GM18909 (cell line): ENCODE results near the gene PRAF2.

Experiments used
- ATAC-seq: cut with Tn5 transposase; IDR thresholded peaks from one replicate; pipeline ENCODE4 v1.9.1; 2021; ENCODE audit warnings: mild to moderate bottlenecking; ENCODE audit not compliant: unreplicated experiment, poor library complexity

PRAF2 gene

DNA sequence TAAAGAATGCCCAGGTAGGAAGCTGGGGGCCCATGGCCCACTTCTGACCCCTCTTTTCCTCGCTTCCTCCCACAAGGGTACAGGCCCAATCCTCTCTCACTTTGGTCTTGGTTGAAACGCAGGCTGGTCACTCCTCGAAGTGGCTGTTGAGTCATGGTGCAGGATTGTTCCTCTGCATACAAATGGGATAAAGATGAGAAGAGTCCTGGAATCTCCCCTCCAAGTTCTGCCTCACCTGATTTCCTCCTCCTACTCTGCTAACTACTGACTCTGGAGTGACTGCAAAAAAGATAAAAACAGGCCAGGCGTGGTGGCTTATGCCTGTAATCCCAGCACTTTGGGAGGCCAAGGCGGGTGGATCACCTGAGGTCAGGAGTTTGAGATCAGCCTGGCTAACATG, 4.1 kb upstream of the PRAF2 start:
- no peak for ATAC-seq

DNA sequence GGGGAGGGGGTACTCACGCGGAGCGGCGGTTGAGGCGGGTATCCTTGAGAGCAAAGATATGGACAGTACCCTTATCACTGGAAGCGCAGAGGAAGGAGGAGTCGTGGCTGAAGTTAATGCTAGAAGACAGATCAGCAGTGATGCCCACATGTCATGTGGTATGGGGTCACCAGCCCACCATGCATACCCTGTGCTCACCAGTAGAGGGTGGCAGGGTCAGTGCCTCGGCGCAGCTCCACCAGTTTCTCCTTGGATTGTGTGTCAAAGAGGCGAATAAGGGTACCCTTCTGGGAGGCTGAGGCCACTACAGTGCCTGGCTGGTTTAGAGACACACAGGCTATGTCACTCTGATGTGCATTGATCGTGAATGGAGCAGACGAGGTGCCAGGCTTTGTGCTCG, 1.5 kb upstream of the PRAF2 start:
- no peak for ATAC-seq

DNA sequence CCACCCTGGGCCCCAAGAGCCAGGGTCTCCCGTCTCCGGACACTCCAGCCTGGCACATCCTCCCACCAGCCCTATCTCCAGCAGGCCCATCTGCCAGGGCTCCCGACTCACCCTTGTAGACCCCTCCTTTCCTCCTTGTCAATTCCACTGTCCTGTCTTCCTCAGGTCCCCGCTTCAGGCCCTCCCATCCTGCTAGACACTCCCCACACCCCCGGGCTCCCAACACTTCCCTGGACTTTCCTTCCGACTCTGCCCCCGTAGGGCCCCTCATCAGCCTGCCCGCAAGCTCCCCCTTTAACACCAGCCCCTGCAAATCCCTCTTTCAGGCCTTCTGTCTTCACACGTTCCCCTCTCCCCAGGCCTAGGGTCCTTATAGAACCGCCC, 1.1 kb downstream of the PRAF2 start:
- no peak for ATAC-seq

DNA sequence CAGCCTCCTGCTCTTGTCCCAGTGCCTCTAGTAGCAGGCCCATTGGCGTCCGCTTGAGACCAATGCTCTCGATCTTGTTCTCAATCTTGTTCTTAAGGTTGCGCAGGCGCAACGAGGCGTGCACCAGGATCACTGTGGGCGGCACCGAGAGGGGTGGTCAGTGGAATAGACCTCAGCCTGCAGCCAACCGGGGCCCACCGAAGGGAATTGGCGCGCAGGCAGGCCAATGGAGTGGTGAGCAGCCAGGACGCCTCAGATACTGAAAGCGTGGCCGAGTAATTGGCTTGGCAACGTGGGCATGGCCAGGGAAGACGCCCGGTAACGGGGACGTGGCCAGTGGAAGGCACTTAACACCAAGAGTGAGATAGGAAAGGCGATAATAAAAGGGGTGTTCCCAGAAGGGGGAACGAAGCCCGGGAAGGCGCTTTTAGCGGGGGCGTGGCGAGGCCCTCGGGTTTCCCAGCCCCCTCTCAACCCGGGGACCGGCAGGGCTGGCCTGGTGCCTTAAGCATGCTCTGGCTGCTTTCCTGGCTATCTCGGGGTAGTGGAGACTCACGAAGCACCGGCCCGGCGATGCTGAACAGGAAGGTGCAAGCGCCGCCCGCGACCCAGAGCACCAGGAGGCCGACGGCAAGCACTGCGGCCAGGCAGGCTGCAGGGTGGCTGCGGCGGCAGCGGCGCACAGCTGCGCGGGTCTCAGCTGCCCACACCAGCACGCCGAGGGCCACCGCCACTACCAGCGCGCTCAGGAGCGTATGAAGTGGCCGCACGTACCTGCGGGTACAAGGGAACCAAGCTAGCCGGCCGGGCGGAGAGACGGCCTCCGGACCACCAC, 1.7 kb downstream of the PRAF2 start:
- no peak for ATAC-seq

DNA sequence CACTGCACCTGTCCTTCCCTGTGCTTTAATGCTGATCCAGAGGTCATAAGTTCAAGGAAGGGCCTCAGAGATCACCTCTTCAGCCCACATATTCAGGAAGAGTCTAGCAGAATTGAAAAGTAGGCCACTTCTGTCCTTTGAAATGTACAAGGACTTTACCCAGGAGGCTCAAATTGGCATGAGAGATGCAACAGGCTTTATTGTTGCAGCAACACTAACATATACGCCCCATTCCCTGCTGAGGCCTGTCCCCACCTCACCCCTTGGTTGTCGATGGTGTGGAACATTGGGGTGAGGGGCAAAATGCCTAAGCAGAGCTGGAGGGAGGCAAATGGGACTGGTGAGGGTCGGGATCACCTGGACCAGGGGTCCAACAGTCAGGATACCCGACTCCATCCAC, 2.8 kb downstream of the PRAF2 start:
- ATAC-seq, result no peak

DNA sequence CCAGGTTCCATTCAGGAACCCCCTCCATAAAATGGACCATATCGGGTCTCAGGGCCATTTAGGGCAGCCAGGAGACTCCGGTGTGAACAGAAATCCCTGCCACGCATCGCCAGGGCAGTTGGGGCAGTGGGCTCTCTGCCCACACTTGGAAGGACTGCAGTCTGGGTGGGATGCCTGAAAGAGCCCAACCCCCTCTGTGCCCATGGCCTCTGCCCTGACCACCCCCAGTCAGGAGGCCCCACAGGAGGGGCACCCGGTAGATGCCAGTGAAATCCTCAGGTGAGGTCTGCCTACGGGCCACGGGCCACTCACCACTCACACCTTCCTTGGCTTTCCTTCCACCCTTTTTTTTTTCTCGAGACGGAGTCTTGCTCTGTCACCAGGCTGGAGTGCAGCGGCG, 4.8 kb downstream of the PRAF2 start:
- no peak for ATAC-seq

DNA sequence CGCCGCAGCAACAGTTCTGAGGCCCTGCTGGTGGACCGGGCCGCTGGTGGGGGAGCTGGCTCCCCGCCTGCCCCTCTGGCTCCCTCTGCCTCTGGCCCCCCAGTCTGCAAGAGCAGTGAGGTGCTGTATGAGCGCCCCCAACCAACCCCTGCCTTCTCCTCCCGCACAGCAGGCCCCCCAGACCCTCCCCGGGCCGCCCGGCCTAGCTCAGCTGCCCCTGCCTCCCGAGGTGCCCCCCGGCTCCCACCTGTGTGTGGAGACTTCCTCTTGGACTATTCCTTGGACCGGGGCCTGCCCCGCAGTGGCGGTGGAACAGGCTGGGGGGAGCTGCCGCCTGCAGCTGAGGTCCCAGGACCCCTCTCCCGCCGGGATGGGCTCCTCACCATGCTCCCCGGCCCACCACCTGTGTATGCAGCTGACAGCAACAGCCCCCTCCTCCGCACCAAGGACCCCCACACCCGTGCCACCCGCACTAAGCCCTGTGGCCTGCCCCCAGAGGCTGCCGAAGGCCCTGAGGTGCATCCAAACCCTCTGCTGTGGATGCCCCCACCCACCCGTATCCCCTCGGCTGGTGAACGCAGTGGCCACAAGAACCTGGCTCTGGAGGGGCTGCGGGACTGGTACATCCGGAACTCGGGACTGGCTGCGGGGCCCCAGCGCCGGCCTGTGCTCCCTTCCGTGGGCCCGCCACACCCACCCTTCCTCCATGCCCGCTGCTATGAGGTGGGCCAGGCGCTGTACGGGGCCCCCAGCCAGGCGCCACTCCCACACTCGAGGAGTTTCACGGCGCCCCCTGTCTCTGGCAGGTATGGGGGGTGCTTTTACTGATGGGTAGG, 6.3 kb downstream of the PRAF2 start:
- ATAC-seq, result no peak

DNA sequence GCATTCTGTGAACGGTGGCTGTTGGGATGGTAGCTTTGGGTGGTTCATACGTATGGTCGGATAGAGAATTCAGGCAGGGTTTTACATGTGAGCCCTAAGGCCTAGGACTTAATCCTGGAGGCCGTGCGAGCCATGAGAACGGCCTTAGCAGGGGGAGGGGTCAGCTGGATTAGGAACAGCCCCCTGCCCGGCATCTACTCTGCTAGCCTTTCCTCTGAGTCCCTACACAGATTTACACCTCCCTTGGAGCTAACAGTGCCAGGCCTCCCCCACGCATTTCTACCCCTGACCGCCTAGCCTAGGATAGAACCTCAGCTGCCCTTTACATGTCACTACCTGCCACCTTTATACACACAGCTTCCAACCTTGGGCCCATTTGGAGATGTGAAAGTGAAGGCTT, 7.1 kb downstream of the PRAF2 start:
- ATAC-seq, result no peak

DNA sequence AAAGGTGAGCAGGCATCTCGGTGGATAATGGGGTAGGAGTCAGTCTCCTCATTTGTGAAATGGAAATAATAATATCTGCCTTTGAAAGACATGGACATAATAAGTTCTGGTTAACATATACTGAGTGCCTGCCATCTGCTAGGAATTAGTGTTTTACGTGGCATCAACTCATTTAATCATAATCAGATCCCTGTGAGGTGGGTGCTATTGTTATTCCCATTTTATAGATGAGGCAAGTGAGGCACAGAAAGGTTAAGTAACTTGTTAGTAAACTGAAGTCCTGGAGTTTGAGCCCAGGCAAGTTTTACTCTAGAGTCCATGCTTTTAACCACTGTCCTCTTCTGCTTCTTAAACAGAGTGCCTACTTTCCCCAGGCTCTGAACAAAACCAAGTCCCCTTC, 7.5 kb downstream of the PRAF2 start:
- no peak for ATAC-seq

DNA sequence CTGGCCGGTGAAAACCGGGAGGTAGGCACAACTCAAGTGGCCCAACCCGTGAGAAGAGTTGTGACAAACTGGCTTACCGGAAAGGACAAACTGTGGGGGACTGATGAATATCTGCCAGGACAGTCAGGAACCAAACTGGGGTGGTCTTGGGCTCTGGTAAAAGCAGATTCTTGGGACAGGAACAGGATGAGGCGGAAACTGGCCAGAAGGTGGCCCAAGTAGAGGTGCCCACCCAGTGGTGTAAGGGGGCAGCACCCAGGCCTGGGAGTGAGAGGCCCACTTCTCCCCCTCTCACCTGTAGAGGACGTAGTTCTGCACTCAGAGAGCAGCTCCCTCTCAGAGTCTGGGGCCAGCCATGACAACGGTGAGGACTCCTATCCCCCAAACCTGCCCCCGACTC, 9.1 kb downstream of the PRAF2 start:
- no peak for ATAC-seq

DNA sequence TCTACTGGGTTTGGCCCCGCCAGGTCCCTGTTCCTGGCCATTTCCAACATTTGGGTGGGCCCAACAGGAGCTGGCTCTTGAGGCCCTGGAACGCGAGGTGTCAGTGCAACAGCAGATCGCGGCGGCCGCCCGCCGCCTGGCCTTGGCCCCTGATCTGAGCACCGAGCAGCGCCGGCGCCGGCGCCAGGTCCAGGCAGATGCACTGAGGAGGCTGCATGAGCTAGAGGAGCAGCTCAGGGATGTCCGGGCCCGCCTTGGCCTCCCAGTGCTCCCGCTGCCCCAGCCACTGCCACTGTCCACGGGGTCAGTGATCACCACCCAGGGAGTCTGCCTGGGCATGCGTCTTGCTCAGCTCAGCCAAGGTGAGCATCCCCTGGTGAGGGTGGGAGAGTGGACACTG, 9.5 kb downstream of the PRAF2 start:
- no peak for ATAC-seq

DNA sequence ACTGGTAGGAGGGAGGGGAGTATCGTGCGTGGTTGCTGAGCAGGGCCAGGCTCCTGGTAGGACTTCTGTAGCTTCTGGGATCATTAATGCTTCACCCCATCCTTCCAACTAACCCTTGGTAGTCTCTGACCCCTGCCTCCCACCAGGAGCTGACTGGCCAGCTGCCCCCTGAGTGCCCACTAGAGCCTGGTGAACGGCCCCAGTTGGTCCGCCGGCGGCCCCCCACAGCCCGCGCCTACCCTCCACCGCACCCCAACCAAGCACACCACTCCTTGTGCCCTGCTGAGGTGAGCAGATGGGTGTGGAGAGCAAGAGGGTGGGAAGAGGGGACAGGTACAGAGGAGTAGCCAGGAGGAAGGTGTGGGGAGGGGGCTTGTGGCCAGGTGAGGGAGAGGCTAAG, 10.1 kb downstream of the PRAF2 start:
- ATAC-seq, result no peak

DNA sequence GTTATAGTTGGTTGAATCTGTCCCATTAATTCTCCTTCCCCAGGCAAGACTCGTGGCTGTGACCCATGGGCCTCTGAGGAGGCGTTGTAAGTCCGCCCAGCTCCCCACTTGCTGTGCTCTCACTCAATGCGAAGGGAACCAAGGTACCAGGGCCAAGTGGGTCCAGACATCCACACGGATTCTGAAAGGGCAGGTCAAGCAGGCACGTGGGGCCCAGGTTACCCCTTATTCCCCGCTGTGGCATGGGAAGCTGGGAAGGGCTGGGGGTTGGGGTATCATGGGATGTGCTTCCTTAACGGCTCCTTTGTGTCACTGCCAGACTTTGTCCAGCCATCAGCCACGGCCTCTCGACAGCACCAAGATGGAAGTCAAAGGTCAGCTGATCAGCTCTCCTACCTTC, 11.9 kb downstream of the PRAF2 start:
- ATAC-seq, result no peak

DNA sequence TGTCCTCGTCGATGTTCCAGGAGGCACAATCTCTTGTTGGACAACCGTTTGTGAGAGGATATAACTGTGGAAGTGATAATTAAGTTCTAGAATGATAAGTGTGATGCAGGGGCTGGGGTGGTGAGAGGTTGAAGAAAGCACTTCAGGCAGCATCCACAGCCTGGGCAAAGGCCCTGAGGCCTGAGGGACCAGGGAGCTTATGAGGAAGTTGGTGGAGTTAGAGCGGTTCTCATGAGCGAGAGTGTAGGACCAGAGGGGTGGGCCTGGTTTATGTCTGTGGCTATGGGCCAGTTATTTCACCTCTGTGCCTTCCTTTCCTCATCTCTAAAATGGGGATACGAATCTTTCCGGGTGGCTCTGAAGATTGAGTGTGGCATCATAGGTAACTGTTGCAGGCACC, 12.3 kb downstream of the PRAF2 start:
- no peak for ATAC-seq

DNA sequence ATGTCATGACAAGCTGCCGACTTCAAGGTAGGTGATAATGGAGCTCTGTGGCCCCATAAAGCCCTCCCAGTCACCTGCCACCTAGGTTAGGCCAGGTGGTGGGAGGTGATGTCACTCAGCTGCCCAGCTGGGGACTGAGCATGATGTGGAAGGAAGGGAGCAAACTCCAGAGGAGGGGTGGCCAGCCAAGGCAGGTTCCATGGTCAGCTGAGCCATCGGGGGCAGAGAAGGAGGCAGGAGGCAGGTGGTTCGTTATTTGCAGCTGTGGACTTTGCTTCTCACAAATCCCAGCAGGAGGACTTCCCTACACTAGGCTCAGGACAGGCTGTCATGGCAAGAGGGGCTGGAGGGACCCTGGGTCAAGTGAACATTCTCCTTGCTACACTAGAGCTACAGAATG, 12.9 kb downstream of the PRAF2 start:
- ATAC-seq, result no peak

DNA sequence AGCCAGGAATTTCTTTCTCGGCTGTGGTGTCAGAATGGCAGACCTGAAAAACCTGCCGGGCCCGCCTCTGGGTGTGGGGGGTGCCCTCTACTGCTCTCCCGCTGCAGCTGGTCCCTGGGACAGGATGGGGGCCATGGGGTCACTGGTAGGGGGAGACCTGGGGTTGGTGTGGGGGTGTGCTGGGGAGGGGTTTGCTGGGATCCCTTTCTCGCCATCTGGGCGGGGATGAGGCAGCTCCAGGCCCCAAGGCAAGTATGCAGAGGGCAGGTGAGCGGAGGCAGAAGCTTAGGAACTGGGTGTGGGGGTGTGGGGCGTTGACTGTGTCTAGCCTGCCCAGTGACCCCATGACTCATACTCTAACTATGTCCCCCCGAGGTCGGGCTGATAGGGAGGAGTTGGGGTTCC, 14.1 kb downstream of the PRAF2 start:
- ATAC-seq, result no peak

DNA sequence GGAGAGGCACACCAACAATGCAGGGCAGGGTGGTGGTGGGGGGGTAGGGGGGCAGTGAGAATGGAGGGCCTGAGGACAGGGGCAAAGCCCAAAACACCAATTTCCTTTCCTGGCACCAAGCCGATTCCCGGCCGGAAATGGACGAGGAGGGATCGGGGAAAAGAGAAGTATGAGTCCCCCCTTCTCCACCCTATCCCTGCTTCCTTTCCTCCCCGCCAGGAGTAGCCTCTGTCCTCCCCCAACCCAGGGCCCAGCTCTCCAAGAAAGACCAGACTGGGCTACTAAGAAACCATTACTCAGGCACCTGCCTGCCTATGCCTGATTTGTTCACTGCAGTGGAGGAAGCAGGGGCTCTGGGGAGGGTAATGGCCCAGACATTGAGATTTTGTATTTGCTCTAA, 14.6 kb downstream of the PRAF2 start:
- no peak for ATAC-seq

DNA sequence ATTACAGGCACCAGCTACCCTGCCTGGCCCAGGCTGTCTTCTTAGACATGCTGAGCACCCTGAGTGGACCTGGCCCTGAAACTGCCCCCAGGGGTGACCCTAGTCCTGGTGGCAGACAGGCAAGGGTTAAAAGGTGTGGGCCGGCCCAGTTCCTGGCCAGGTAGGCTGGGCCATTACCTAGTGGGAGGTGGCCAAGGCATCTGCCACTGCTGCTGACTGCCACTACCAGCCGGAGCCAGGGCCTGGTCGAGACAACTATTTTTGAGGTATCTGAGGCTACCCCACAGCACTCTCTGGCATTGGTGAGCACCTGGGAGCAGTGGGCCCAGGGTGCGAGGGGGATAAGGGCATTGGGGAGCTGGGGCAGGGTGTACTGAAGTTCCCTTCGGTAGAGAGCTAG, 15.0 kb downstream of the PRAF2 start, which contains the start of gene CCDC120:
TSS of gene CCDC120 (plus strand) at position 206 of the 400 bp plus-strand sequence. CDS start 3,043 bp downstream, outside the sequence.
- ATAC-seq, result no peak

DNA sequence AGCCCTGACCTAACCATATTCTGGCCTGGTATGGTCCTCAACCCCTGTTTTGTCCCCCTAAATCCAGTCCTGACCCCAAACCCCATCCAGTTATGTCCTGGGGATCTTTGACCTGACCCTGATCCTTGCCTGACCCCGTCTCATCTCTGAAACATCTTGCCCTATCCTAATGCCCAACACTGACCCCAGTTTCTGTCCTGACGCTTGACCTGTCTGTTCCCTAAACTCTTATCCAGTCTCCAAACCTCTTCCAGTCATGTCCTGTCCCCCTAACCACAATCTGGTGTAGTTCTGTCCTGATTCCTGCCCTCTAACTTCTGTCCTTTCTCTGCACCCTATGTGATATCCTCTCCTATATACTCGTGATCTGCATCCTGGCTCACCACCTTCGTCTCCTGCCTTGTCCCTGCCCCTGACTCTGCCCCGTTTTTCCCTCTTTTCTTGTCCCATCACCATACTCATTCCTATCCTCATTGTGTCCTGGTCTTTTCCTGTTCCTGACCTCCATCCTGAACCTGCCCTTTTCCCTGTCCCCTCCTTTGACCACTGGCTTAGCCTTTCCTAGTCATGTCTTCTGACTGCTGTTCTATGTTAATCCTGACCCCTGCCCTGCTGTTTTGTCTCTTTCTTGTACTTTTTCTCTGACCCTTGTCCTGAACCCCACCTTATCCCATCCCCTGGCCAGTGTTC, 19.6 kb downstream of the PRAF2 start:
- no peak for ATAC-seq

DNA sequence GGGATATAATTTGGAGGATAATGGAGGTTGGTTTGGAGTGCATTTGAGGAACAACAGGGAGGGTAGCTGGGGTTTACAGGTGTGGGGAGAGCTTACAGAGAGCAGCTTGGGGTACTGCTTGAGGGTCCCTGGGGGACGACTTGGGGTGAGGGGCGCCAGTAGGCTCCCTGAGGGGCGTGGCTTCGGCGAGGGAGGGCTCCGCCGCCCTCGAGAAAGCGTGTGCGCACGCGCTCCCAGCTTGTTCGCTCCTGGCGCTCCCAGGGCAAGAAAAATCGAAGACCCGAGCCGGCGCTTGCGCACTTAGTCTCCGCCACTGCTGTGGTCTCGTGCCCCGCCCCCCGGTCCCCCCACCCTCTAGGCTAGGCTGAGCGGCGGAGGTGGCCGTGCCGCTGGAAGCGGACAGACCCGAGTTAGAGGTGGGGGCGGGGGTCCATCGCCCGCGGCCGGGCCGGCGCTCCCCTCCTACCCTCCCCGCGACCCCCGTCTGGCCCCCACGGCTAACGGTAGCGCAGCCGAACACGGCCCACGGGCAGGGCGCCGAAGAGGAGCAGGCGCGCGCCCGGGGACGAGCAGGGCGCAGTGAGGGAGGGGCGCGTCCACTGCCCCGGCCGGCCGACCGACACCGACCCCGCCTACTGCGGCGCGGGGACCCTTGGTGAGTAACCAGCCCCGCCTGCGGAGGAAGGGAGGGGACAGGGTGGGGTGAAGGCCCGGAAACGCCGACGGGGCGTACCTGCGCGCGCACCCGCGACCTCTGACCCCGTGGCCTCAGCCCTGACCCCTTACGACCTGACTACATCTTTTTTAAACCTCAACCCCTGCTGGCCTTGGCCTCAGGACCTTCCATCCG, 20.4 kb downstream of the PRAF2 start:
- peak; percentile 53 for ATAC-seq
